ENCODE data around the gene KLK15. TPM values are rescaled to one million over a fixed set of nuclear protein-coding genes. Genes with fewer than 3 reads are reported as not detected.

Gene KLK15
- polyA plus RNA-seq, 2 donors: not detected

Other genes with a start within 250 kb of the KLK15 start
- gene SYT3, start 193.7 kb downstream of the KLK15 start, polyA plus RNA-seq: under 1 TPM; 0.09 to 0.20 TPM
- under 1 TPM in 1 of 2 donors, not detected in 1; 0.15 TPM for gene C19orf81, start 184.1 kb downstream of the KLK15 start, polyA plus RNA-seq
- gene SHANK1, start 113.8 kb downstream of the KLK15 start, polyA plus RNA-seq: under 1 TPM; 0.06 to 0.13 TPM
- 1 to 10 TPM; 3.9 to 4.8 TPM for gene CLEC11A, start 110.2 kb downstream of the KLK15 start, polyA plus RNA-seq
- gene GPR32, start 63.1 kb downstream of the KLK15 start, polyA plus RNA-seq: not detected
- gene ACP4, start 43.2 kb downstream of the KLK15 start, polyA plus RNA-seq: not detected
- 1 to 10 TPM; 2.0 to 2.8 TPM for gene KLK1, start 9.8 kb downstream of the KLK15 start, polyA plus RNA-seq
- gene KLK3, start 21.3 kb upstream of the KLK15 start, polyA plus RNA-seq: not detected
- not detected for gene KLK2, start 39.9 kb upstream of the KLK15 start, polyA plus RNA-seq
- gene KLK4, start 77.8 kb upstream of the KLK15 start, polyA plus RNA-seq: under 1 TPM; 0.06 to 0.18 TPM
- gene KLK5, start 119.5 kb upstream of the KLK15 start, polyA plus RNA-seq: 10 to 100 TPM; 13.9 to 18.7 TPM
- 10 to 100 TPM; 32.8 to 64.6 TPM for gene KLK6, start 136.0 kb upstream of the KLK15 start, polyA plus RNA-seq
- gene KLK7, start 150.3 kb upstream of the KLK15 start, polyA plus RNA-seq: 10 to 100 TPM; 36.4 to 96.4 TPM
- 100 to 1,000 TPM; 226 to 261 TPM for gene KLK8, start 168.0 kb upstream of the KLK15 start, polyA plus RNA-seq
- gene KLK10, start 186.1 kb upstream of the KLK15 start, polyA plus RNA-seq: 100 to 1,000 TPM; 223 to 304 TPM
- gene KLK11, start 193.0 kb upstream of the KLK15 start, polyA plus RNA-seq: 100 to 1,000 TPM; 168 to 345 TPM
- 100 to 1,000 TPM in 1 of 2 donors, 10 to 100 TPM in 1; 12.4 to 427 TPM for gene KLK12, start 201.4 kb upstream of the KLK15 start, polyA plus RNA-seq
- gene KLK13, start 231.5 kb upstream of the KLK15 start, polyA plus RNA-seq: 1,000 to 10,000 TPM in 1 of 2 donors, 100 to 1,000 TPM in 1; 406 to 1,038 TPM
- gene KLK14, start 249.3 kb upstream of the KLK15 start, polyA plus RNA-seq: under 1 TPM; 0.09 to 0.31 TPM

Data from esophagus (tissue), 2 donors.